ENCODE measurements around the gene VPS36.
"Not testable (repeated sequence)": the region's sequence is repeated elsewhere in the genome, so short reads cannot be mapped to it uniquely, and the experiment has no call there.

The VPS36 gene

GRCh38 chr13:52411629-52412028, 38.8 kb downstream of the VPS36 start:
- Histone ChIP-seq H3K4me1 (ENCODE audit: control insufficient read depth, low read length) (no peaks in the 10 kb centered on the region), H3K4me3 (ENCODE audit: low read length) (no peak overlapping the region), H3K36me3 (ENCODE audit: control insufficient read depth, low read length) (peaks cover 43% of the 10 kb centered on the region), H3K27me3 (ENCODE audit: control insufficient read depth, low read length) (no peaks in the 10 kb centered on the region; the same call in 1 of the 2 replicates), H4K20me1 (ENCODE audit: control insufficient read depth, insufficient read depth, low read depth, low read length) (no peaks in the 10 kb centered on the region), H3K79me2 (ENCODE audit: control insufficient read depth, low read length) (no peaks in the 10 kb centered on the region), H3K27ac (ENCODE audit: low read depth, low read length) (no peak overlapping the region), H3K4me2 (ENCODE audit: low read length) (no peak overlapping the region), H3K9me3 (ENCODE audit: control insufficient read depth, insufficient read depth, low read length) (no peaks in the 10 kb centered on the region), H3F3A (ENCODE audit: control insufficient read depth, insufficient read depth) (no peaks in the 10 kb centered on the region), H3K9me2 (replicated peaks; ENCODE audit: control insufficient read depth, low read length) (no peaks in the 10 kb centered on the region)
- TF ChIP-seq CTCF (IDR thresholded peaks at IDR 0.05; ENCODE audit: low read depth, low read length, poor library complexity, severe bottlenecking) (no peak), EZH2phosphoT487 (IDR thresholded peaks at IDR 0.05; ENCODE audit: borderline replicate concordance, low read length) (no peak)

GRCh38 chr13:52408071-52408658, 42.3 kb downstream of the VPS36 start:
- not testable (repeated sequence) for H3K4me2 ChIP-seq (ENCODE audit: low read length); H3K4me1 ChIP-seq (ENCODE audit: control insufficient read depth, low read length); H4K20me1 ChIP-seq (ENCODE audit: control insufficient read depth, insufficient read depth, low read depth, low read length); H3K4me3 ChIP-seq (ENCODE audit: low read length); H3K79me2 ChIP-seq (ENCODE audit: control insufficient read depth, low read length); H3F3A ChIP-seq (ENCODE audit: control insufficient read depth, insufficient read depth); H3K9me2 ChIP-seq (replicated peaks; ENCODE audit: control insufficient read depth, low read length); H3K27ac ChIP-seq (ENCODE audit: low read depth, low read length); H3K9me3 ChIP-seq (ENCODE audit: control insufficient read depth, insufficient read depth, low read length)
- peaks cover 14% of the 10 kb centered on the region for H3K27me3 ChIP-seq (ENCODE audit: control insufficient read depth, low read length)
- peaks cover 14% of the 10 kb centered on the region for H3K36me3 ChIP-seq (ENCODE audit: control insufficient read depth, low read length)

- H3K4me3 ChIP-seq (ENCODE audit: low read length); H3K4me2 ChIP-seq (ENCODE audit: low read length); H3K4me1 ChIP-seq (ENCODE audit: control insufficient read depth, low read length); H3K36me3 ChIP-seq (ENCODE audit: control insufficient read depth, low read length); H3K9me2 ChIP-seq (replicated peaks; ENCODE audit: control insufficient read depth, low read length); H3K27ac ChIP-seq (ENCODE audit: low read depth, low read length); H4K20me1 ChIP-seq (ENCODE audit: control insufficient read depth, insufficient read depth, low read depth, low read length); H3K79me2 ChIP-seq (ENCODE audit: control insufficient read depth, low read length); H3F3A ChIP-seq (ENCODE audit: control insufficient read depth, insufficient read depth); H3K9me3 ChIP-seq (ENCODE audit: control insufficient read depth, insufficient read depth, low read length): not testable (repeated sequence)
- peaks cover 14% of the 10 kb centered on the region for H3K27me3 ChIP-seq (ENCODE audit: control insufficient read depth, low read length)
These were observed 43.0 kb downstream of the VPS36 start for GRCh38 chr13:52407436-52407835.

GRCh38 chr13:52406629-52407028, 43.8 kb downstream of the VPS36 start:
- Histone ChIP-seq H3K9me3 (ENCODE audit: control insufficient read depth, insufficient read depth, low read length) (no peaks in the 10 kb centered on the region), H3F3A (ENCODE audit: control insufficient read depth, insufficient read depth) (no peaks in the 10 kb centered on the region), H3K27me3 (ENCODE audit: control insufficient read depth, low read length) (peaks cover 14% of the 10 kb centered on the region), H3K79me2 (ENCODE audit: control insufficient read depth, low read length) (no peaks in the 10 kb centered on the region), H3K36me3 (ENCODE audit: control insufficient read depth, low read length) (0 out of 2 replicates have a peak, but pooled peaks cover 2% of the 10 kb centered on the region), H3K4me2 (ENCODE audit: low read length) (no peak overlapping the region), H3K9me2 (replicated peaks; ENCODE audit: control insufficient read depth, low read length) (no peaks in the 10 kb centered on the region), H4K20me1 (ENCODE audit: control insufficient read depth, insufficient read depth, low read depth, low read length) (no peaks in the 10 kb centered on the region), H3K4me1 (ENCODE audit: control insufficient read depth, low read length) (peaks cover 9% of the 10 kb centered on the region), H3K27ac (ENCODE audit: low read depth, low read length) (no peak overlapping the region), H3K4me3 (ENCODE audit: low read length) (no peak overlapping the region)
- TF ChIP-seq CTCF (IDR thresholded peaks at IDR 0.05; ENCODE audit: low read depth, low read length, poor library complexity, severe bottlenecking) (no peak), EZH2phosphoT487 (IDR thresholded peaks at IDR 0.05; ENCODE audit: borderline replicate concordance, low read length) (no peak)
